ENCODE measurements around the gene CHL1.

CHL1 gene

DNA sequence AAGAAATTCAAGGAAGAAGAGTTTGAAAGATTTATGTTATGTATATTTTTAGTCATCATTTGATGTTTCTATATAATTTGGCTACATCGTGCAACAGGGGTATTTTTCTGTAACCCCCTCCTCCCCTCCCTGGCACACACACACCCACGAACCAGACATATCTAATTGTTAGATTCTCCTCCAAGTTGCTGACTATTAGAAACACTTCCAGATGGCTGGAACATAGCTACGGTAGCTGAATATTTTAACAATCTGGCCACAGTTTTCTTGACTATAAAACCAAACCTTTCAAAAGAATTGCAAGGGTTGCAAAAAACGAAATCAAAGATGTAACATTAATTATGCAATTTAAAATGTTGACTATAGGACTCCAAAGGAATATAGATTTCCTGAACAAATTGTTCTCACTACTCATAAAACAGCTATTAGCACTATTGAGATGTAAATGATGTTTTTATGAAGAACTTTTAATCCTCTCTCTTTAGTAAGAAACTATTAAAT, 154.4 kb downstream of the CHL1 start:
- ATAC-seq (ENCODE audit: low read depth): no peak
- TF ChIP-seq, protein P1, sequence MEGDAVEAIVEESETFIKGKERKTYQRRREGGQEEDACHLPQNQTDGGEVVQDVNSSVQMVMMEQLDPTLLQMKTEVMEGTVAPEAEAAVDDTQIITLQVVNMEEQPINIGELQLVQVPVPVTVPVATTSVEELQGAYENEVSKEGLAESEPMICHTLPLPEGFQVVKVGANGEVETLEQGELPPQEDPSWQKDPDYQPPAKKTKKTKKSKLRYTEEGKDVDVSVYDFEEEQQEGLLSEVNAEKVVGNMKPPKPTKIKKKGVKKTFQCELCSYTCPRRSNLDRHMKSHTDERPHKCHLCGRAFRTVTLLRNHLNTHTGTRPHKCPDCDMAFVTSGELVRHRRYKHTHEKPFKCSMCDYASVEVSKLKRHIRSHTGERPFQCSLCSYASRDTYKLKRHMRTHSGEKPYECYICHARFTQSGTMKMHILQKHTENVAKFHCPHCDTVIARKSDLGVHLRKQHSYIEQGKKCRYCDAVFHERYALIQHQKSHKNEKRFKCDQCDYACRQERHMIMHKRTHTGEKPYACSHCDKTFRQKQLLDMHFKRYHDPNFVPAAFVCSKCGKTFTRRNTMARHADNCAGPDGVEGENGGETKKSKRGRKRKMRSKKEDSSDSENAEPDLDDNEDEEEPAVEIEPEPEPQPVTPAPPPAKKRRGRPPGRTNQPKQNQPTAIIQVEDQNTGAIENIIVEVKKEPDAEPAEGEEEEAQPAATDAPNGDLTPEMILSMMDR (IDR thresholded peaks at IDR 0.05; ENCODE audit: poor library complexity, severe bottlenecking): no peak
- H3K4me1 ChIP-seq (ENCODE audit: insufficient read depth, poor library complexity, severe bottlenecking): no peaks in the 10 kb centered on the region

DNA sequence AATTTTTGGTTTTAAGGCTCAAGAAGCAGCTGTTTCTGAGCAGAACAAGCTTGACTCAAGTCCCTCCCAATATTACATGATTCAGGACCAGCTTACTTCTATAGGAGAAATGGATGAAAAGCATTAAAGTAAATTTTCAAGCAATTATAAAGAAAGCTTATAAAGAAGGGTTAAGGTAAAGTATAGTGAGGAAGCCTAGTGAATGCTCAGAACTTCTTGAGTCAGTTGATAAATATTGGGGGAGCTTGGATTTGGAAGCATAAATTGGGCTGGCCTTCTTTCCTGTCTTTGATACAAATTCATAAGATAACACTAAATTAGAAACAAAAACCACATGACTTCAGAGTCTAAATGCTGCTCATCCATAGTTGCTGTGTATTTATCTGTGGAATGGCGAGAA, 156.0 kb downstream of the CHL1 start:
- DNase-seq (ENCODE audit: low spot score): no peak
- no peaks in the 10 kb centered on the region for H3K4me1 ChIP-seq (ENCODE audit: insufficient read depth, poor library complexity, severe bottlenecking)
- H3K4me3 ChIP-seq (ENCODE audit: severe bottlenecking): no peak overlapping the region
- no peaks in the 10 kb centered on the region for H3K27me3 ChIP-seq (ENCODE audit: insufficient read depth, poor library complexity, severe bottlenecking)
- H3K9me3 ChIP-seq (ENCODE audit: severe bottlenecking): no peaks in the 10 kb centered on the region
- TF ChIP-seq, protein P1 (IDR thresholded peaks at IDR 0.05; ENCODE audit: poor library complexity, severe bottlenecking): no peak
- no peak overlapping the region for H3K27ac ChIP-seq (ENCODE audit: poor library complexity, severe bottlenecking)
- H3K36me3 ChIP-seq (ENCODE audit: low read depth): no peaks in the 10 kb centered on the region
- ATAC-seq (ENCODE audit: low read depth): no peak

More for the DNA sequence above, 154.4 kb downstream of the CHL1 start:
- Histone ChIP-seq H3K9me3 (ENCODE audit: severe bottlenecking) (no peaks in the 10 kb centered on the region), H3K27ac (ENCODE audit: poor library complexity, severe bottlenecking) (no peak overlapping the region), H3K27me3 (ENCODE audit: insufficient read depth, poor library complexity, severe bottlenecking) (no peaks in the 10 kb centered on the region), H3K36me3 (ENCODE audit: low read depth) (no peaks in the 10 kb centered on the region), H3K4me3 (ENCODE audit: severe bottlenecking) (no peak overlapping the region)
- DNase-seq (ENCODE audit: low spot score): no peak

DNA sequence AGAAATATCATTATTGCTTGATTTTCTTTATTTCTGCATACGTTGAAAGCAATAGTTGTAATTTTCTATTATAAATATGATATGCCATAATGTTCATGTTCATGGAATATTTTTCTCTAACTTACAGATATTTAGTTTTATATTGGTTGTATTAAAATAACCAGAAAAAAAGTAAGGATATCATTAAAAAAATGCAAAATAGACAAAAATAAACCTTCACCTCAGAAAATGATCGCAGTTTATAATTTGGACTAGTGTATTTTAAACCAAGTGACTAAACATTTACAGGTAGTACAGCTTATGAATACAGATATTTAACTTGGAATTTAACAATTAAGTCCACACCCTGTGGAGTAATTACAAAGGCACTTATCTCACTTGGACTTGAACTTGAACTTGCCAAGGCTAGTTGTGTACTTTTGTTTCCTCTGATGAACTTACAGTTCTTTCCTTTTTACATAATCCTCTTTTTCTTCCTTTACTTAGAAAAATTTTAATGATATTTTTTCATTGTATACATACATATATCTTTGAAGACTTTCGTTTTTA, 156.7 kb downstream of the CHL1 start:
- H3K27me3 ChIP-seq (ENCODE audit: insufficient read depth, poor library complexity, severe bottlenecking): no peaks in the 10 kb centered on the region
- no peaks in the 10 kb centered on the region for H3K36me3 ChIP-seq (ENCODE audit: low read depth)
- no peaks in the 10 kb centered on the region for H3K4me1 ChIP-seq (ENCODE audit: insufficient read depth, poor library complexity, severe bottlenecking)
- no peak overlapping the region for H3K27ac ChIP-seq (ENCODE audit: poor library complexity, severe bottlenecking)
- no peak overlapping the region for H3K4me3 ChIP-seq (ENCODE audit: severe bottlenecking)
- no peak for ATAC-seq (ENCODE audit: low read depth)
- DNase-seq (ENCODE audit: low spot score): no peak
- no peaks in the 10 kb centered on the region for H3K9me3 ChIP-seq (ENCODE audit: severe bottlenecking)
- TF ChIP-seq, protein P1 (IDR thresholded peaks at IDR 0.05; ENCODE audit: poor library complexity, severe bottlenecking): no peak

DNA sequence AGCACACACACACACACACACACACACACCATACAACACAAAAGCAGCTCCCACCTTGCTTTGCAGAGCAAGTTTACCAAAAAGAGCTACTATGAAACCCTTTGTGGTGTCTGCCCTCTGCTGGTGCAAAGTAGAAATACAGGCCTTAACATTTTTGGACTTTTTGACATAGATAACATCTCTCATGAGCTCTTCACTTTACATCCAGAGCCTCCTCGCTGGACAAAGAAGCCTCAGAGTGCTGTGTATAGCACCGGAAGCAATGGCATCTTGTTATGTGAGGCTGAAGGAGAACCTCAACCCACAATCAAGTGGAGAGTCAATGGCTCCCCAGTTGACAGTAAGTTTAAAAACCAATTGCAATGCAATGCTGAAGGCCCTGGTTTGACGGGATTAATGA, 157.9 kb downstream of the CHL1 start:
- Histone ChIP-seq H3K36me3 (ENCODE audit: low read depth) (no peaks in the 10 kb centered on the region), H3K9me3 (ENCODE audit: severe bottlenecking) (no peaks in the 10 kb centered on the region), H3K4me1 (ENCODE audit: insufficient read depth, poor library complexity, severe bottlenecking) (no peaks in the 10 kb centered on the region), H3K27me3 (ENCODE audit: insufficient read depth, poor library complexity, severe bottlenecking) (no peaks in the 10 kb centered on the region), H3K27ac (ENCODE audit: poor library complexity, severe bottlenecking) (no peak overlapping the region), H3K4me3 (ENCODE audit: severe bottlenecking) (no peak overlapping the region)
- ATAC-seq (ENCODE audit: low read depth) (0 out of 3 replicates have a peak, but pooled peaks have one; percentile 27), DNase-seq (ENCODE audit: low spot score) (no peak)
- TF ChIP-seq, protein P1 (IDR thresholded peaks at IDR 0.05; ENCODE audit: poor library complexity, severe bottlenecking): peak; percentile 87

DNA sequence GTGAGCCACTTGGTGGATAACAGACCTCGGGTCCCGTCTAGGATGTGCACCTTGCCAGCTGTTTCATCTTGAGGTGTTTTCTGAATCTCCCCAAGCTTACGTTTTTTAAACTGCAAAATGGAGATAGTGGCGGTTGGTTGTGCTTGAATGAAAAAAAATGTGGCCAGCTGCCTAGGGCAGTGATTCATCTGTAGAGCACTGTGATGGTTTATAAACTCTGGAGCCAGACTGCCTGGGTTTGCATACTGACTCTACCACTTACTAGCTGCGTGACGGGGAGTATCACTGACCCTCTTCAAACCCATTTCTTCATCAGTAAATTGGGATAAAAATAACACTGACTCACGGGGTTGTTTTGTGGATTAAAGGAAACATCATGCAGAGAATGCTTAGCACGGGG, 159.1 kb downstream of the CHL1 start:
- no peak overlapping the region for H3K4me3 ChIP-seq (ENCODE audit: severe bottlenecking)
- ATAC-seq (ENCODE audit: low read depth) (peak; percentile 49; the same call in 1 of the 3 replicates), DNase-seq (ENCODE audit: low spot score) (no peak)
- no peaks in the 10 kb centered on the region for H3K4me1 ChIP-seq (ENCODE audit: insufficient read depth, poor library complexity, severe bottlenecking)
- TF ChIP-seq, protein P1 (IDR thresholded peaks at IDR 0.05; ENCODE audit: poor library complexity, severe bottlenecking): no peak
- H3K36me3 ChIP-seq (ENCODE audit: low read depth): no peaks in the 10 kb centered on the region
- H3K27ac ChIP-seq (ENCODE audit: poor library complexity, severe bottlenecking): no peak overlapping the region
- H3K27me3 ChIP-seq (ENCODE audit: insufficient read depth, poor library complexity, severe bottlenecking): no peaks in the 10 kb centered on the region
- no peaks in the 10 kb centered on the region for H3K9me3 ChIP-seq (ENCODE audit: severe bottlenecking)
